Nephron progenitor cell (in vitro differentiated cells): ENCODE results near the gene SUSD3.

Experiments
- DNase-seq: peaks from one replicate; pipeline ENCODE4 v3.0.0; 2021
- H3K27ac Mint-ChIP-seq: 2 replicates; pipeline ENCODE4 v1.8.0; 2021; ENCODE audit warnings: mild to moderate bottlenecking, moderate library complexity, mixed read lengths
- H3K27me3 Mint-ChIP-seq: 2 replicates; pipeline ENCODE4 v1.8.0; 2021; ENCODE audit warnings: mild to moderate bottlenecking, low read depth, mixed read lengths; ENCODE audit not compliant: poor library complexity
- H3K36me3 Mint-ChIP-seq: 2 replicates; pipeline ENCODE4 v1.8.0; 2021; ENCODE audit warnings: low read depth, mixed read lengths
- H3K4me1 Mint-ChIP-seq: 2 replicates; pipeline ENCODE4 v1.8.0; 2021; ENCODE audit warnings: mixed read lengths
- H3K4me3 Mint-ChIP-seq: 2 replicates; pipeline ENCODE4 v1.8.0; 2021; ENCODE audit warnings: mild to moderate bottlenecking, moderate library complexity, mixed read lengths
- H3K9me3 Mint-ChIP-seq: 2 replicates; pipeline ENCODE4 v1.8.0; 2021; ENCODE audit warnings: mild to moderate bottlenecking, moderate library complexity, mixed read lengths
- CTCF ChIP-seq: fragments of 200-600 bp; sonication (generic); IDR thresholded peaks from 2 replicates; pipeline ENCODE4 v1.5.0; 2021; ENCODE audit warnings: antibody characterized with exemption

The SUSD3 gene

GRCh38 chr9:93126151-93126781 is 67.8 kb downstream of the SUSD3 start:
- H3K27me3 Mint-ChIP-seq, result no peaks in the 10 kb centered on the region
- H3K27ac Mint-ChIP-seq, result no peak overlapping the region
- no peaks in the 10 kb centered on the region for H3K9me3 Mint-ChIP-seq
- H3K4me1 Mint-ChIP-seq, result peaks cover 37% of the 10 kb centered on the region
- no peaks in the 10 kb centered on the region for H3K36me3 Mint-ChIP-seq
- TF ChIP-seq CTCF, result no peak
- peak overlapping the region; percentile 35 for H3K4me3 Mint-ChIP-seq
- DNase-seq, result no peak

- no peaks in the 10 kb centered on the region for H3K27me3 Mint-ChIP-seq
- H3K4me3 Mint-ChIP-seq, result no peak overlapping the region
- peak overlapping the region; percentile 72 for H3K27ac Mint-ChIP-seq
- DNase-seq, result peak; percentile 51
- H3K4me1 Mint-ChIP-seq, result peaks cover 39% of the 10 kb centered on the region
- no peaks in the 10 kb centered on the region for H3K36me3 Mint-ChIP-seq
- H3K9me3 Mint-ChIP-seq, result no peaks in the 10 kb centered on the region
- TF ChIP-seq CTCF, result no peak
Measured at GRCh38 chr9:93126825-93127368, 68.4 kb downstream of the SUSD3 start.

- DNase-seq, result no peak
- TF ChIP-seq CTCF, result no peak
- peak overlapping the region; percentile 72 for H3K27ac Mint-ChIP-seq
Measured at GRCh38 chr9:93127395-93127911, 69.0 kb downstream of the SUSD3 start.

GRCh38 chr9:93128011-93128714 is 69.7 kb downstream of the SUSD3 start:
- Mint-ChIP-seq H3K27me3 (no peaks in the 10 kb centered on the region), H3K4me3 (no peak overlapping the region), H3K9me3 (no peaks in the 10 kb centered on the region), H3K27ac (peak overlapping the region; percentile 68), H3K36me3 (no peaks in the 10 kb centered on the region), H3K4me1 (peaks cover 52% of the 10 kb centered on the region)
- no peak for DNase-seq
- TF ChIP-seq CTCF, result no peak

More at GRCh38 chr9:93127395-93127911, 69.0 kb downstream of the SUSD3 start:
- Mint-ChIP-seq H3K27me3 (no peaks in the 10 kb centered on the region), H3K4me1 (peaks cover 45% of the 10 kb centered on the region), H3K9me3 (no peaks in the 10 kb centered on the region), H3K4me3 (no peak overlapping the region), H3K36me3 (no peaks in the 10 kb centered on the region)

GRCh38 chr9:93128715-93129224 is 70.3 kb downstream of the SUSD3 start:
- H3K4me1 Mint-ChIP-seq, result peaks cover 56% of the 10 kb centered on the region

More at GRCh38 chr9:93128715-93129224, 70.3 kb downstream of the SUSD3 start:
- Mint-ChIP-seq H3K36me3 (no peaks in the 10 kb centered on the region), H3K4me3 (no peak overlapping the region), H3K9me3 (no peaks in the 10 kb centered on the region), H3K27me3 (no peaks in the 10 kb centered on the region), H3K27ac (peak overlapping the region; percentile 68)
- TF ChIP-seq CTCF, result no peak
- no peak for DNase-seq
